ENCODE measurements around the gene PMEPA1.

DNA sequence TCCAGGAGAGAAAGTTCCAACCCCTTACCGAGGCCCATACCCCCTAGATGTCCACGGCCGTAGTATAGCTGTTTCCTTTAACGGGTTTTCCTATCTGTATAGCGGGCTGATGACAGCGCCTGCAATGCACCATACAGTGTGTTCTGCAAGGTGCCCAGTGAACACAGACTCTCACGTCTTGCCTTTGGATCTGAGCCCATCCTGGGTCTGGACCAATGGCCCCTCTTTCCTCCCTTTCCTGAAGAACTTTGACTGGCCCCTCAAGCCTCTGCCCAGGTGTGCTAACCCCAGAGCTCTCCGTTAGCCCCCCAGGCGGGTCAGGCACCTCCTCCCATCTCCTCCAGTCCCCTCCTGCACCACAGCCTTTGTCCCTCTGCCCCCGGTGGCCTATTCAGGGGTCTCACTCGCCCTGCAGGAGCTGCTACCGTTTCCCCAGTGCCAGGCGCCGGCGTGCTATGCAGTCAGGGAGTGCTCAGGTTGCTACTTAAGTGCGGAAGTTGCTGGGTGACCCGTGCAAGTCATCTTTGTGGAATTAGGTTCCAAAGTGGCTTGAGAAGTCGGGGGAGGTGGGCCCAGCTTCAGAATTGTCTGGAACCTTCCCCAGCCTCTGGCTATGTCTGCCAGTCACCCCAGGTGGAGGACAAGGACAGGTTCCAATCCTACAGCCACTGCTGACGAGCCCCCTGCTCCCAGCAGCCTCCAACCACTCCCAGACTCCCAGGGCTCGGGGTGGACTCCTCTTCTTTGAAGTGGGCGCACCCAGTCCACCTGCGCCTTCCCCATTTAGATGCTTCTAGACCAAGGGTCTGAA, 54.6 kb downstream of the PMEPA1 start:
- TF ChIP-seq, protein P1, sequence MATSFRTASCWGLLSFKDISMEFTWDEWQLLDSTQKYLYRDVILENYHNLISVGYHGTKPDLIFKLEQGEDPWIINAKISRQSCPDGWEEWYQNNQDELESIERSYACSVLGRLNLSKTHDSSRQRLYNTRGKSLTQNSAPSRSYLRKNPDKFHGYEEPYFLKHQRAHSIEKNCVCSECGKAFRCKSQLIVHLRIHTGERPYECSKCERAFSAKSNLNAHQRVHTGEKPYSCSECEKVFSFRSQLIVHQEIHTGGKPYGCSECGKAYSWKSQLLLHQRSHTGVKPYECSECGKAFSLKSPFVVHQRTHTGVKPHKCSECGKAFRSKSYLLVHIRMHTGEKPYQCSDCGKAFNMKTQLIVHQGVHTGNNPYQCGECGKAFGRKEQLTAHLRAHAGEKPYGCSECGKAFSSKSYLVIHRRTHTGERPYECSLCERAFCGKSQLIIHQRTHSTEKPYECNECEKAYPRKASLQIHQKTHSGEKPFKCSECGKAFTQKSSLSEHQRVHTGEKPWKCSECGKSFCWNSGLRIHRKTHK (tag by site-specific recombination; IDR thresholded peaks at IDR 0.05): no peak
- no peak for TF ChIP-seq ZNF624 (tag by site-specific recombination; IDR thresholded peaks at IDR 0.05)
- no peak for TF ChIP-seq ZNF639 (tag by site-specific recombination; IDR thresholded peaks at IDR 0.05)
- TF ChIP-seq SCRT1 (tag by site-specific recombination; IDR thresholded peaks at IDR 0.05; ENCODE audit: borderline replicate concordance): no peak
- TF ChIP-seq WT1 (tag by site-specific recombination; IDR thresholded peaks at IDR 0.05): no peak
- TF ChIP-seq, protein P2, sequence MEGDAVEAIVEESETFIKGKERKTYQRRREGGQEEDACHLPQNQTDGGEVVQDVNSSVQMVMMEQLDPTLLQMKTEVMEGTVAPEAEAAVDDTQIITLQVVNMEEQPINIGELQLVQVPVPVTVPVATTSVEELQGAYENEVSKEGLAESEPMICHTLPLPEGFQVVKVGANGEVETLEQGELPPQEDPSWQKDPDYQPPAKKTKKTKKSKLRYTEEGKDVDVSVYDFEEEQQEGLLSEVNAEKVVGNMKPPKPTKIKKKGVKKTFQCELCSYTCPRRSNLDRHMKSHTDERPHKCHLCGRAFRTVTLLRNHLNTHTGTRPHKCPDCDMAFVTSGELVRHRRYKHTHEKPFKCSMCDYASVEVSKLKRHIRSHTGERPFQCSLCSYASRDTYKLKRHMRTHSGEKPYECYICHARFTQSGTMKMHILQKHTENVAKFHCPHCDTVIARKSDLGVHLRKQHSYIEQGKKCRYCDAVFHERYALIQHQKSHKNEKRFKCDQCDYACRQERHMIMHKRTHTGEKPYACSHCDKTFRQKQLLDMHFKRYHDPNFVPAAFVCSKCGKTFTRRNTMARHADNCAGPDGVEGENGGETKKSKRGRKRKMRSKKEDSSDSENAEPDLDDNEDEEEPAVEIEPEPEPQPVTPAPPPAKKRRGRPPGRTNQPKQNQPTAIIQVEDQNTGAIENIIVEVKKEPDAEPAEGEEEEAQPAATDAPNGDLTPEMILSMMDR (tag by site-specific recombination; IDR thresholded peaks at IDR 0.05): no peak
- TF ChIP-seq, protein P3, sequence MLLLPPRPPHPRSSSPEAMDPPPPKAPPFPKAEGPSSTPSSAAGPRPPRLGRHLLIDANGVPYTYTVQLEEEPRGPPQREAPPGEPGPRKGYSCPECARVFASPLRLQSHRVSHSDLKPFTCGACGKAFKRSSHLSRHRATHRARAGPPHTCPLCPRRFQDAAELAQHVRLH (tag by site-specific recombination; IDR thresholded peaks at IDR 0.05): no peak
- TF ChIP-seq, protein P4, sequence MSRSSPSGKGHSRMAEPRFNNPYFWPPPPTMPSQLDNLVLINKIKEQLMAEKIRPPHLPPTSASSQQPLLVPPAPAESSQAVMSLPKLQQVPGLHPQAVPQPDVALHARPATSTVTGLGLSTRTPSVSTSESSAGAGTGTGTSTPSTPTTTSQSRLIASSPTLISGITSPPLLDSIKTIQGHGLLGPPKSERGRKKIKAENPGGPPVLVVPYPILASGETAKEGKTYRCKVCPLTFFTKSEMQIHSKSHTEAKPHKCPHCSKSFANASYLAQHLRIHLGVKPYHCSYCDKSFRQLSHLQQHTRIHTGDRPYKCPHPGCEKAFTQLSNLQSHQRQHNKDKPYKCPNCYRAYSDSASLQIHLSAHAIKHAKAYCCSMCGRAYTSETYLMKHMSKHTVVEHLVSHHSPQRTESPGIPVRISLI (tag by site-specific recombination; IDR thresholded peaks at IDR 0.05): no peak
